Stimulated activated CD4-positive, alpha-beta T cell treated with anti-CD3 and anti-CD28 coated beads, Interleukin-12 subunit alpha, Interleukin-12 subunit beta, amount 100 ng/mL, for 4 hours (primary cell): Measurements from ENCODE around the gene KIF25.

ENCODE experiments used
- DNase-seq: peaks from one replicate; pipeline ENCODE4 v3.0.0-alpha.2; 2020

The KIF25 gene

DNA sequence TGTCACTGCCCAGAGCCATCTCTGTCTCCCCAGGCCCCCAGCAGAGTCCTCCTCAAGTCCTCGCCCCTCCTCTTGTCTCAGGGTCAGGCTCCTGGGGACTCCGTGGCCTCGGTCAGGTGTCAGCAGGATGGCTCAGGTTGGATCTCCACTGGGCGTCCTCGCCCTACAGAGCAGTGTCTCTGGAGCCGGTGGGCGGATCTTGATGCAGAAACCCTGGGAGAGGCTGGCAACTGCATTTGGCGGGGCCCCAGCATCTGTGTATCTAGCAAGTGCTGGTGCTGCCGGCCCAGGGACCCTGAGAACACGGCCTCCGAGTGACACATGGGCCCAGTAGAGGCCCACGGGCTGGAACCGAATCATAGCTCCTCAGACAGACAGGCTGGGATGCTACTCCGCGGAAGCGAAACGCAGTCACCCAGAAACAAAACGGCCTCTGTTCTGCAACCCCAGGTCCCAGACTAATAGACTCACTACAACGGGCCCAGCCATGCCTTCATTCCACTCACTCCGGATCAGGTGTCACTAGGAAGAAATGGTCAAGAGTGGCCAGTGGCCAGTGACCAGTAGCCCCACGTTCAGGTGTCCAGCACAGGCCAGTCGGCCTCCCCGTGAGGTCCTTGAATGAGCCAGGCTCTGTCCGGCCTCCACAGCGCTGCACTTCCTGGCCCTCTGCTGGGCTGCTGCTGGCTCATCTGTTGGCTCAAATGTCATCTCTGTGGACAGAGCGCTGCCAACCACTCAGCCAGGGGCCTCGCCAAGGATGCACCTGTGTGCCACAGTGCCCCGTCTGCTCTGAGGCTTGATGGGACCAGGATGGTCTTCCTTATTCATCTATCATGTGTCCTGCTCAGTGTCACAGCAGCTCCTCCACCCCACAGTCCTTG lies 94.2 kb downstream of the KIF25 start:
- DNase-seq = no peak

DNA sequence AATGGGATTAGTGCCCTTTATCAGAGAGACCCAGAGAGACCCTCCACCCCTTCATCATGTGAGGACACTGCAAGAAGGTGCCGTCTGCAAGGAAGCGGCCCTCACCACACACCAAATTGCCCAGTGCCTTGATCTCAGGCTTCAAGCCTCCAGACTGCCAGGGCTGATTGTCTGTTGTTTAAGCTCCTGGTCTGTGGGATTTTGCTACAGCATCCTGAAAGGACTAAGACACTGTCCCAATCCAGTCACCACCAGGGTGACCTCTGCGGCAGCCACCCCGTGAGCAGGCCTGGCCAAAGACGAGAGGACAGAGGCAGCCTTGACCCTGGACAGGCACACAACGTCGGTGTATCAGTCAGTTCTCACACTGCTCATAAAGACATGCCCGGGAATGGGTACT lies 95.1 kb downstream of the KIF25 start:
- DNase-seq = no peak

DNA sequence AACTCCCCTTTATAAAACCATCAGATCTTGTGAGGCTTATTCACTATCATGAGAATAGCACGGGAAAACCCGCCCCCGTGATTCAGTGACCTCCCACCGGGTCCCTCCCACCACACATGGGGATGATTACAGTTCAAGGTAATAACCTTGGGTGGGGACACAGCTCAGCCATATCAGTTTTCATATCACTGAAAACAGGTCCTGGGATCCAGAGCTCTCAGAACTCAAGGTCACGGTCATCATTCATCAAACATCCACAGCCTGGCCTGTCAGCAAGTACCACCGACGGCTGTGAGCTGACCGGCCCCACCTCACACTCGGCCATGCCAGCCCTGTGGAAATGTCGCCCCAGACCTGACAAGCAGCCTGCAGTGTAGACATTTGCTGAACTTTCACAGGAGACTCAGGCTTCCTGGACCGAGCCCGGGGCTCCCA lies 95.6 kb downstream of the KIF25 start:
- DNase-seq = no peak

DNA sequence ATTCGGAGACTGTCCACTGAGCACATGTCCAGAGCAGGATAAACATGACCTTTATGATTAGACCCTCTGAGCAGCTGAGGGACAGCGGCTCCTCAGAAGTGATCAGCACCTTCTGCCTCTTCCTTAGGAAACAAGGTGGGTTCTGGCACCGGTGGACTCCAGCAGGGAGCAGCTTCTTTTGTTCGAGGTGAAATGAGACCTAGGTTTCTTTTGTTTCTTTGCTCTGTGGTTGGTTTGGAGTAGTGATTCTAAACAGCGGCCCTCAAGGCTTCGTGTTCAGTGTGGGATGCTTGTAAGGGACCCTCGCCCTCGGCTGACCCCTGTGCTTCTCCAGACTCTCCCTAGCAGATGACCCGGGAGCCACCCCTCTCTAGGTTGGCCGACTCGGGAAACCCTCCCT lies 96.2 kb downstream of the KIF25 start:
- DNase-seq = no peak
